GM23338 (cell line): ENCODE data around the gene SYNE1. TPM values are rescaled to one million over a fixed set of nuclear protein-coding genes. Genes with fewer than 3 reads are reported as not detected.
A peak's percentile ranks its signal among the peaks of the same experiment; 100 is the strongest.
"Not testable (repeated sequence)": the region's sequence is repeated elsewhere in the genome, so short reads cannot be mapped to it uniquely, and the experiment has no call there.

Source experiments
- ATAC-seq: fragments of 200-7000 bp; cut with Tn5 transposase; 3 replicates; pipeline ENCODE4 v1.9.1; 2020
- DNase-seq: peaks from one replicate; pipeline ENCODE4 v3.0.0-alpha.2; 2015; ENCODE audit warnings: low spot score
- H2AFZ ChIP-seq: fragments of 200-600 bp; sonication (generic); 2 replicates; pipeline ENCODE4 v1.8.0; 2016; ENCODE audit warnings: antibody characterized with exemption, mild to moderate bottlenecking, moderate library complexity
- H3F3A ChIP-seq: fragments of 200-600 bp; sonication (generic); replicated peaks from 2 replicates; pipeline ENCODE4 v1.8.0; 2017; ENCODE audit warnings: antibody characterized with exemption, mixed run types, low read depth
- H3K27ac ChIP-seq: fragments of 200-600 bp; sonication (generic); 2 replicates; pipeline ENCODE4 v1.6.1; 2016; ENCODE audit warnings: low read depth
- H3K27me3 ChIP-seq: fragments of 200-600 bp; sonication (generic); 2 replicates; pipeline ENCODE4 v1.8.0; 2016; ENCODE audit warnings: mild to moderate bottlenecking, mixed run types, moderate library complexity; ENCODE audit not compliant: insufficient read depth
- H3K36me3 ChIP-seq: fragments of 200-600 bp; sonication (generic); 2 replicates; pipeline ENCODE4 v1.8.0; 2016; ENCODE audit warnings: mild to moderate bottlenecking; ENCODE audit not compliant: insufficient read depth
- H3K4me1 ChIP-seq: fragments of 200-600 bp; sonication (generic); 2 replicates; pipeline ENCODE4 v1.8.0; 2016; ENCODE audit warnings: mild to moderate bottlenecking, moderate library complexity; ENCODE audit not compliant: insufficient read depth
- H3K4me2 ChIP-seq: fragments of 200-600 bp; sonication (generic); 2 replicates; pipeline ENCODE4 v1.7.1; 2017; ENCODE audit warnings: mixed run types
- H3K4me3 ChIP-seq: fragments of 200-600 bp; sonication (generic); 2 replicates; pipeline ENCODE4 v1.6.1; 2016; ENCODE audit warnings: mixed run types
- H3K79me2 ChIP-seq: fragments of 200-600 bp; sonication (generic); replicated peaks from 2 replicates; pipeline ENCODE4 v1.8.0; 2017; ENCODE audit warnings: mild to moderate bottlenecking; ENCODE audit not compliant: insufficient read depth
- H3K9me2 ChIP-seq: fragments of 200-600 bp; sonication (generic); 2 replicates; pipeline ENCODE4 v1.8.0; 2017; ENCODE audit not compliant: insufficient read depth
- H4K20me1 ChIP-seq: fragments of 200-600 bp; sonication (generic); replicated peaks from 2 replicates; pipeline ENCODE4 v1.8.0; 2017; ENCODE audit warnings: mild to moderate bottlenecking; ENCODE audit not compliant: insufficient read depth
- H3K27ac Mint-ChIP-seq: 2 replicates; pipeline ENCODE4 v1.8.0; 2020; ENCODE audit warnings: inconsistent platforms, mild to moderate bottlenecking, moderate library complexity, mixed read lengths
- H3K27me3 Mint-ChIP-seq: 3 replicates; pipeline ENCODE4 v1.8.0; 2022; ENCODE audit warnings: low read depth, mild to moderate bottlenecking, moderate library complexity, mixed read lengths, inconsistent platforms; ENCODE audit not compliant: insufficient read depth, poor library complexity
- H3K36me3 Mint-ChIP-seq: 3 replicates; pipeline ENCODE4 v1.8.0; 2021; ENCODE audit warnings: low read depth, mild to moderate bottlenecking, inconsistent platforms, moderate library complexity, mixed read lengths
- H3K4me1 Mint-ChIP-seq: 3 replicates; pipeline ENCODE4 v1.8.0; 2020; ENCODE audit warnings: mild to moderate bottlenecking, inconsistent platforms, mixed read lengths
- H3K4me3 Mint-ChIP-seq: 3 replicates; pipeline ENCODE4 v1.8.0; 2021; ENCODE audit warnings: moderate library complexity, mild to moderate bottlenecking, inconsistent platforms, mixed read lengths
- H3K9me3 Mint-ChIP-seq: 3 replicates; pipeline ENCODE4 v1.8.0; 2020; ENCODE audit warnings: moderate library complexity, mild to moderate bottlenecking, inconsistent platforms, mixed read lengths
- CTCF ChIP-seq, 2 experiments: fragments of 200-600 bp in 1 of 2; sonication (generic) in 1 of 2; conservative IDR thresholded peaks; 2 replicates each; pipeline versions ENCODE4 v1.5.1 to v1.6.1; 2016 to 2017; ENCODE audit warnings: antibody characterized with exemption in 2 of 2, low read depth in 2 of 2, mild to moderate bottlenecking in 2 of 2, moderate library complexity in 1 of 2
- EZH2 ChIP-seq: fragments of 200-600 bp; sonication (generic); IDR thresholded peaks from one replicate; pipeline ENCODE4 v1.8.0; 2017; ENCODE audit warnings: antibody characterized with exemption, mild to moderate bottlenecking, low read depth; ENCODE audit not compliant: unreplicated experiment
- polyA plus RNA-seq: library from polyadenylated mRNA; unstranded; fragments of >200 nt; fragmentation: Nextera tagmentation; extraction: Ambion mirVana; gene quantifications from 2 replicates; pipeline ENCODE4 v1.2.1, GENCODE V29; 2016
- total RNA-seq: library from RNA; depleted of rRNA; stranded (reverse); fragments of >200 nt; shearing (Covaris generic); gene quantifications from 2 replicates; pipeline ENCODE4 v1.2.3, GENCODE V29; 2014
- TF ChIP-seq, protein P1 (sequence below): fragments of 250-450 bp; sonication (Bioruptor Pico); IDR thresholded peaks from 2 replicates; pipeline ENCODE4 v1.5.0; 2020; ENCODE audit warnings: mild to moderate bottlenecking, moderate library complexity

SYNE1 gene
- total and polyA plus RNA-seq, 2 experiments from 2014 or later, result 3.9 to 13.6 TPM

GRCh38 chr6:152685819-152686218 is 48.7 kb upstream of the SYNE1 start (continued):
- TF ChIP-seq, protein P1, sequence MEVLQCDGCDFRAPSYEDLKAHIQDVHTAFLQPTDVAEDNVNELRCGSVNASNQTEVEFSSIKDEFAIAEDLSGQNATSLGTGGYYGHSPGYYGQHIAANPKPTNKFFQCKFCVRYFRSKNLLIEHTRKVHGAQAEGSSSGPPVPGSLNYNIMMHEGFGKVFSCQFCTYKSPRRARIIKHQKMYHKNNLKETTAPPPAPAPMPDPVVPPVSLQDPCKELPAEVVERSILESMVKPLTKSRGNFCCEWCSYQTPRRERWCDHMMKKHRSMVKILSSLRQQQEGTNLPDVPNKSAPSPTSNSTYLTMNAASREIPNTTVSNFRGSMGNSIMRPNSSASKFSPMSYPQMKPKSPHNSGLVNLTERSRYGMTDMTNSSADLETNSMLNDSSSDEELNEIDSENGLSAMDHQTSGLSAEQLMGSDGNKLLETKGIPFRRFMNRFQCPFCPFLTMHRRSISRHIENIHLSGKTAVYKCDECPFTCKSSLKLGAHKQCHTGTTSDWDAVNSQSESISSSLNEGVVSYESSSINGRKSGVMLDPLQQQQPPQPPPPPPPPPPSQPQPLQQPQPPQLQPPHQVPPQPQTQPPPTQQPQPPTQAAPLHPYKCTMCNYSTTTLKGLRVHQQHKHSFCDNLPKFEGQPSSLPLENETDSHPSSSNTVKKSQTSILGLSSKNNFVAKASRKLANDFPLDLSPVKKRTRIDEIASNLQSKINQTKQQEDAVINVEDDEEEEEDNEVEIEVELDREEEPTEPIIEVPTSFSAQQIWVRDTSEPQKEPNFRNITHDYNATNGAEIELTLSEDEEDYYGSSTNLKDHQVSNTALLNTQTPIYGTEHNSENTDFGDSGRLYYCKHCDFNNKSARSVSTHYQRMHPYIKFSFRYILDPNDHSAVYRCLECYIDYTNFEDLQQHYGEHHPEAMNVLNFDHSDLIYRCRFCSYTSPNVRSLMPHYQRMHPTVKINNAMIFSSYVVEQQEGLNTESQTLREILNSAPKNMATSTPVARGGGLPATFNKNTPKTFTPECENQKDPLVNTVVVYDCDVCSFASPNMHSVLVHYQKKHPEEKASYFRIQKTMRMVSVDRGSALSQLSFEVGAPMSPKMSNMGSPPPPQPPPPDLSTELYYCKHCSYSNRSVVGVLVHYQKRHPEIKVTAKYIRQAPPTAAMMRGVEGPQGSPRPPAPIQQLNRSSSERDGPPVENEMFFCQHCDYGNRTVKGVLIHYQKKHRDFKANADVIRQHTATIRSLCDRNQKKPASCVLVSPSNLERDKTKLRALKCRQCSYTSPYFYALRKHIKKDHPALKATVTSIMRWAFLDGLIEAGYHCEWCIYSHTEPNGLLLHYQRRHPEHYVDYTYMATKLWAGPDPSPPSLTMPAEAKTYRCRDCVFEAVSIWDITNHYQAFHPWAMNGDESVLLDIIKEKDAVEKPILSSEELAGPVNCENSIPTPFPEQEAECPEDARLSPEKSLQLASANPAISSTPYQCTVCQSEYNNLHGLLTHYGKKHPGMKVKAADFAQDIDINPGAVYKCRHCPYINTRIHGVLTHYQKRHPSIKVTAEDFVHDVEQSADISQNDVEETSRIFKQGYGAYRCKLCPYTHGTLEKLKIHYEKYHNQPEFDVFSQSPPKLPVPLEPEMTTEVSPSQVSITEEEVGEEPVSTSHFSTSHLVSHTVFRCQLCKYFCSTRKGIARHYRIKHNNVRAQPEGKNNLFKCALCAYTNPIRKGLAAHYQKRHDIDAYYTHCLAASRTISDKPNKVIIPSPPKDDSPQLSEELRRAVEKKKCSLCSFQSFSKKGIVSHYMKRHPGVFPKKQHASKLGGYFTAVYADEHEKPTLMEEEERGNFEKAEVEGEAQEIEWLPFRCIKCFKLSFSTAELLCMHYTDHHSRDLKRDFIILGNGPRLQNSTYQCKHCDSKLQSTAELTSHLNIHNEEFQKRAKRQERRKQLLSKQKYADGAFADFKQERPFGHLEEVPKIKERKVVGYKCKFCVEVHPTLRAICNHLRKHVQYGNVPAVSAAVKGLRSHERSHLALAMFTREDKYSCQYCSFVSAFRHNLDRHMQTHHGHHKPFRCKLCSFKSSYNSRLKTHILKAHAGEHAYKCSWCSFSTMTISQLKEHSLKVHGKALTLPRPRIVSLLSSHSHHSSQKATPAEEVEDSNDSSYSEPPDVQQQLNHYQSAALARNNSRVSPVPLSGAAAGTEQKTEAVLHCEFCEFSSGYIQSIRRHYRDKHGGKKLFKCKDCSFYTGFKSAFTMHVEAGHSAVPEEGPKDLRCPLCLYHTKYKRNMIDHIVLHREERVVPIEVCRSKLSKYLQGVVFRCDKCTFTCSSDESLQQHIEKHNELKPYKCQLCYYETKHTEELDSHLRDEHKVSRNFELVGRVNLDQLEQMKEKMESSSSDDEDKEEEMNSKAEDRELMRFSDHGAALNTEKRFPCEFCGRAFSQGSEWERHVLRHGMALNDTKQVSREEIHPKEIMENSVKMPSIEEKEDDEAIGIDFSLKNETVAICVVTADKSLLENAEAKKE (CRISPR knock-in tag), result no peak
- no peak for TF ChIP-seq CTCF (conservative IDR thresholded peaks at IDR 0.05; ENCODE audit: low read depth in 2 of 2)
- TF ChIP-seq EZH2, result no peak

GRCh38 chr6:152682935-152683334 is 45.8 kb upstream of the SYNE1 start:
- H3K79me2 ChIP-seq, H3K4me3 Mint-ChIP-seq, H3K36me3 ChIP-seq, H3K9me2 ChIP-seq, H4K20me1 ChIP-seq, H2AFZ ChIP-seq, H3F3A ChIP-seq, H3K27me3 ChIP-seq, H3K9me3 Mint-ChIP-seq, H3K36me3 Mint-ChIP-seq: not testable (repeated sequence)
- Mint-ChIP-seq H3K27ac (peak overlapping the region; percentile 87), H3K27me3 (peaks cover 13% of the 10 kb centered on the region), H3K4me1 (peaks cover 36% of the 10 kb centered on the region)
- peak overlapping the region; percentile 95 for H3K27ac ChIP-seq
- H3K4me2 ChIP-seq, result peak overlapping the region; percentile 46
- peak overlapping the region; percentile 31 for H3K4me3 ChIP-seq
- TF ChIP-seq, protein P1 (CRISPR knock-in tag), result 0 out of 2 replicates have a peak, but pooled peaks have one; percentile 11
- peaks cover 47% of the 10 kb centered on the region for H3K4me1 ChIP-seq
- DNase-seq (peak; percentile 53), ATAC-seq (peak; percentile 33)
